Mesenteric fat pad (tissue), 1 donor: ENCODE results near the gene CLEC16A. TPM values are rescaled to one million over a fixed set of nuclear protein-coding genes. Genes with fewer than 3 reads are reported as not detected.
A peak's percentile ranks its signal among the peaks of the same experiment; 100 is the strongest.
"Not testable (repeated sequence)": the region's sequence is repeated elsewhere in the genome, so short reads cannot be mapped to it uniquely, and the experiment has no call there.

Source experiments
- DNase-seq: peaks from one replicate; pipeline ENCODE4 v3.0.0-alpha.2; 2020; ENCODE audit warnings: low spot score
- total RNA-seq: library from RNA; stranded (reverse); fragmentation: NEBNext Ultra II Directional; extraction: Animal tissue kit (Norgen Biotek cat#: 25700); gene quantifications from one replicate; pipeline ENCODE4 v1.2.1, GENCODE V29; 2021
- donor health status: DM: yes; HTN: yes; CAD: no.

CLEC16A gene
- total RNA-seq, 1 donor from 2014 or later = 27.5 TPM

DNA sequence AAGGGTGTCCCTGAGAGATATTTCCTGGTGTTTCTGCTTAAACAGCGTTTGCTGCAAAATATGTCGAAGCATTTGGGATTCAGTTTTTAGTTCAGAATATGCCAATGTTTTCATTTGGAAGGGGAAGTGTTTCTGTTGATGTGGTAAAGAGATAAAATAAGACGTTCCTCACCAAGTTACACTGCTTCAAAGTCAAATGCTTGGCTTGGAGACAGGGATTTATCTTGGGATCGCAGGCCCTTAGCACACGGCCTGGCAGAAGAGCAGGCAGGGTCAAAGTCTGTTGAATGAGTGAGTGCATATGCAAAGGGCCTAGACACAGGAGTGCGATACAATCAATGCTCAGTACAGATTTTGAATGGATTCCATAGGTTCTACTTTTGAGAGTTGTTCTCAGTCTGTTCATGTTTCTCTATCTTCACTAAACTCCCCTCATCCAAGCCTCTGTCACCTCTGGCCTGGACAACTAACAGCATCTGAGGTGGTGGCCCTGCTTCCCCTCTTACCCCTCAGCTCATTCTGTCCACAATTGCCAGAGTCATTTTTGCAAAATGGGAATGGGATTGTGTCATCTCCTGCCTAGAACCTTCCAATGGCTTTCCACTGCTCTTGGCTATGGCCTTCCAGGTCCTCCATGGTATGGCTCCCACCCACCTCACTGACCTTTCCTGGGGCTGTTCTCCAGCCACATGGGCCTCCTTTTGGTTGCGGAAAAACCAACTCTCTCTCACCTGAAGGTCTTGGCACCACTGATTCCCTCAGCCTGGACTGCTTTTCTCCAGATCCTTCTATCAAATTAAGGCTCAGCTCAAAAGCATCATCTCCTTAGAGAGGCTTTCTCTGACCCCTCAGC is 5.3 kb upstream of the CLEC16A start:
- no peak for DNase-seq

DNA sequence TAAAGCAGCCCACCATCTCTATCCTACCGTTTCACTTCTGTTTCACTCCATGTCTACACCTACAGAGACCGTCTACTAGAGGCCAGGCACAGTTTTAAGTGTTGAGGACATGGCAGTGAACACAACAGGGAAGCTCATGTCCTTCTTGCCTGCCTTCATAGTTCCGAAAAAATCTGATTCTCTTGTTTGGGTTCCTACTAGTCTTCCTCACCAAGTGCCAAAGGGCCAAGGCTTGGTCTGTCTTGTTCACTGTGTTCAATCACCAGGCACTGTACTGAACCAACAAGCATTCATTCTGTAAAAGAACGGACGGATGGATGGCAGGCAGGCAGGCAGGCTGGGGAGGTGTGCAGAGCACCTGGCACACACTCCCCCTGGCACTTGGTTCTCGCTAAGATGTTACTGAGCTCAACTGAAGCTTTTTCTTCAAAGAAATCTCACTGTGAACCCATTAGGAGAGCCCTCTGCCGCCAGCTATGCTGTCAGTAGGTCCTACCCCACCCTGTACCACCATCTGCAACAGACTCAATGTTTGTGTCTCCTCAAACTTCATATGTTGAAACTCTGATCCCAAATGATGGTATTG is 4.6 kb upstream of the CLEC16A start:
- no peak for DNase-seq

DNA sequence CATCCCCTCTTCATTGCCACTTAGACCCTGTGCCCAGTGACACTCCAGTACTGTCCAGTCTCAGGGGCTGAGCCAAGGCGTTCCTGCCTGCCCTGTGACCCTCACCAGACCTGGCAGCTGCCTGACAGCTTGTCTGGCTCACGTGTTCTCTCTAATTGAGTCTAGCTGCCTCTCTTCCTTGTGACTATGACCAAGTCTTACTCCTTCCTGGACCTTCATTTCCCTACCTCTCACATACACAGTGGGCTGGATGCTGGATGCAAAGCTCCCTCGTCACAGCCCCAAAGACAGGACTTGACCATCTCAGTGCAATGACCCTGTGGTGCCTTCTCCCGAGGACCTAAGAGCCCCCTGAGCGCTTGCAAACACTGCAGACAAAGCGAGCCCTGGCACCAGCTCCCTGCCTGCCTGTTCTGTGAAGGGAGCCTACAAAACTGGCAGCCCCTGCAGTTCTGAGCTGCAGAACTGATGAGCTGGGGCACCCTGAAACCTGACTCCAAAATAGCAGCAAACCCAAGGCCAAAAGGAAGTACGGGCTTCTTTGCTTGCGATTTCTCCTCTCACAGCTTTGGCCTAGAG is 3.8 kb upstream of the CLEC16A start:
- DNase-seq = no peak

DNA sequence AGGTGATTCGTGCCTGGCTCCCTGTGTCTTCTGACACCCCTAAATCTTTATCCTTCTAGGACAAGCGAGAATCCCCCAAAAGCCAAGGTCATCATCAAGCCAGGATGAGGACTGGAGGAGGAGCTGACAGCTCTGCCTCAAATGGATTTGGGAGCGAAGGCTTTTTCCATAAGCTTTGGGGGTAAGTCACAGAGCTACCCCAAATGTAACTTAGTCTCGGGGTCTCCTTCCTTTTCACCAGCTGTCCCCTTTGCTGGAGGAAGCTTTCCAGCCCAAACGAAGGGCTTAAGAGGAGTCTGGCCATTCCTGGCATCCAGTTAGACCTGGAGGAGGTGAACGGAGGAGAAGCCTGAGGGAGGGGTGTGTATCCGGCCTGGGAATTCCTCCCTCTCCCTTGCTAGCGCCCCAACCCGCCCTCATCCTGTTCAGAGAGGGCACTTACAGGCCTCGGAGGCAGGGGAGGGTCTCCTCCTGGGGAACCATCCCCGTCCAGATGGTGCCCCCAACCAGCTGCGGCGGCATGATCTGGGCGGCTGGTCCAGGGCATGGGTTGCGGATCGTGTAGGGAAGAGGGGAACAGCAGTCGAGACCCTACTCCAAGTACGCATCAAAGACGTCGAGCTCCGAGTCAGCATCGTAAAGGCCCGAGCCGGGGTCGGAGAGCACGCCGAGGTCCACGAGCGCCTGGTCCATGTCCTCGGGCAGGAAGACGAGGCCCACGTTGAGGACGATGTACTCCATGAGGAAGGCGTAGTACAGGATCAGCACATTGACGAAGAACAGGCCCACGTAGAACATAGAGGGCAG is 3.0 kb upstream of the CLEC16A start:
- DNase-seq = no peak

DNA sequence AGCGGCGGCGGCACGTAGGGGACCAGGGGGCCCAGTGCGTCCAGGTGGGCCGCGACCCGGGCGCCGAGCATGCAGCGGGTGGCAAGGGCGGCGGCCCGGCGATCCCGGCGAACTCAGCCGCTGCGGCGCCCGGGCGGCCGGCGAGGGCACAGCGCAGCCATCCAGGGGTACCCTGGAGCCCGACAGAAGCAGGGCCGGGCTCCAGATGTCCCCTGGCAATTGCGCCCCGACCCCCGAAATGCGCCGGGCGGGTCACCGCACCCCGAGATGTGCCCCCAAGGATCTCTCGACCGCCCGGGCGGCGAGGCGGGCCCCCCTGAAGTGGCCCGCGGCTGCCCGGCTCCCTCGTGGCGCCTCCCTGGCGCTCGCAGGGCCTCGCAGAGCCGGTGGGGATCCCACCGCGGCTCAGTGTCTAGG is 2.4 kb upstream of the CLEC16A start:
- not testable (repeated sequence) for DNase-seq

DNA sequence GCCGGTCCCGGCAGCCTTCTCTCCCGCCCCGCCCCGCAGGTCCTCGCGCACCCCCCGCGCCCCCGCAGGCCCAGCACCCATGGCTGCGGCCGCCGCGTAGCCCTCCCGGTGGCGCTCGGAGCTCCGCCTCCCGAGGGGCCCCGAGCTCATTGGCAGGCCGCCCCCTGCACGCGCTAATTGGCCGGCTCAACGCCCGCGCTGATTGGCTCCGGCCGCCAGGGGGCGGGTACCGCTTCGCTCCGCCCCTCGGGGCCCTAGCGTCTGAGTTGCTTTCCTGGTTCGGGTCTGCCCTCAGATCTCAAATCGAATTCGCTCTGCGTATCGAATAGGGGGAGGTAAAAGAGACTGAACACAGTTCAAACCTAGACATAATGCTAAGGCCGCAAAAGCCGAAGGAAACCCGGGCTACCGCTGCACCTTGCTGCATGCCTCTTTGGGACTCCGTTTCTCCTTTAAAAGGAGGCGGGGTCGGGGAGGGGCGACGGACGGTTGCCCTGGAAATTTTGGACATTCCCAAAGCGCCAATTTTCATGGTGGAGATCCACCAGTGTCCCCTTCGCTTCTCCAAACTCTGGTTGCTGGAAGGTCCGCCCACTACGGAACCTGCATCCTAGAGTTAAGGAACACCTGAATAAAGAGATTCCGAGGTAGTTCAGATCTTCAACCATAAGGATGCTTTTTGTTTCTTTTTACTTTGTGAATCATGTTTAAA is 1.9 kb upstream of the CLEC16A start, which contains the start of gene DEXI:
TSS of gene DEXI (minus strand) at position 117 of the 712 bp plus-strand sequence. CDS start 463 bp downstream, outside the sequence.
- DNase-seq = peak; percentile 99

DNA sequence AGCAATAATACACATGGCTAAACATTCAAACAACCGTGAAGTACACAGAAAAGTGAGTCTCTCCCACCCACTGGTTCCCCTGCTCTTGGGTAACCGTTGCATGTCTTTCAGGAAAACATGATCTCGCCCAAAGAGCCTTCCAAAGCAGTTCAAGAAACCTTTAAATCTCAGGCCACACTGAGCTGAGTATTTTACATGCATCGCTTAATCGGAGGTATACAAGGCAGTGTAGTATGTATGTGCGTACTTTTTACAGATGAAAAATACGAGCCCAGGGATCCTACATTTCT is 1.4 kb upstream of the CLEC16A start:
- no peak for DNase-seq

DNA sequence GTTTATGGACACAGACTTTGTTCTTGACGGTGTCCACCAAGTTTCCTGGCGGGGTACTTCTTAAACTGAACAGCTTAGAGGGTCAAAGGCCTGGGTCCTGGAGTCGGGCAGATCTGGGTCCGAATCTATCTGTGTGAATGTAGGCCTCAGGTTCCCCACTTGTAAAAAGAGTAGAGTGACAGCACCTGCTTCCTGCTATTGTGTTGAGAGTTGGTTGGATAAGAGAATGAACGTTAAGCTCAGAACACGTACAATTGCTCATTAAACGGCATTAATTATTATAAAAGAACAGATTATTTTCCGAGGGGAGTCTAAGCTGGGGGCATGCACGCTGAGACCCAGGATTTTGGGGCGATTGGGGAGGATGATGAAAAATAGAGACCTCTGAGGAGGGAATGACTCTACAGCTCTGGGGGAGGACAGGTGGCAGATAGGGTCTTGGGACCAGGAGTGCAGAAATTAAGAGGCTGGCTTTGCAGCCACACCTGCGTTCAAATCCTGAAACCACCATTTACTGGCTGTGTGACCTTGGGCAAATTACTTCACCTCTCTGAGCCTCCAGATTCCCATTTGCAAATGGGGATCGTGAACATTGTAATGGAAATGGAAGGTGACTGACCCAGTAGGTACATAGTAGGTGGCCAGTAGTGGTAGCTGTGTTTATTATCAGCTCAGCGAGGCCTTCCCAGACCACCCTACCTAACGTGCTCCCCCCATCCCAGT is 862 bp downstream of the CLEC16A start:
- no peak for DNase-seq

DNA sequence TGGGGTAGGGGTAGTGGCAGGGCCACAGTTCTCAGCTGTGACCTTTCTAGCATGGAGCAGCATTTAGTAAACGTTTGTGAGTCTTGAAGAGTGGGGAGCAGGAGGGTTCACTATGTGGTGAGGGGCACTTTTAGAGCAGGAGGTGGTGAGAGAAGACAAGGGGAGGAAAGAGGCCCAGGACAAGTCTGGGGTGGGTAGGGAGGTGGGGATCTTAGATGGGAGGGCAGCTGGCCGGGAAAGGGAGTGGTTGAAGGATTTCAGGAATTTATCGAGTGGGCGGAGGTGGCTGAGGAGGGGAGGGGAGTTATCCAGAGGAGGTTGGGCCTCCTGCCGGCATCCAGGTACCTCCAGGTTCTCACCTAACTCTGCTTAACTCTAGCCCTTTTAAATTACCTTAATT is 1.9 kb downstream of the CLEC16A start:
- no peak for DNase-seq

DNA sequence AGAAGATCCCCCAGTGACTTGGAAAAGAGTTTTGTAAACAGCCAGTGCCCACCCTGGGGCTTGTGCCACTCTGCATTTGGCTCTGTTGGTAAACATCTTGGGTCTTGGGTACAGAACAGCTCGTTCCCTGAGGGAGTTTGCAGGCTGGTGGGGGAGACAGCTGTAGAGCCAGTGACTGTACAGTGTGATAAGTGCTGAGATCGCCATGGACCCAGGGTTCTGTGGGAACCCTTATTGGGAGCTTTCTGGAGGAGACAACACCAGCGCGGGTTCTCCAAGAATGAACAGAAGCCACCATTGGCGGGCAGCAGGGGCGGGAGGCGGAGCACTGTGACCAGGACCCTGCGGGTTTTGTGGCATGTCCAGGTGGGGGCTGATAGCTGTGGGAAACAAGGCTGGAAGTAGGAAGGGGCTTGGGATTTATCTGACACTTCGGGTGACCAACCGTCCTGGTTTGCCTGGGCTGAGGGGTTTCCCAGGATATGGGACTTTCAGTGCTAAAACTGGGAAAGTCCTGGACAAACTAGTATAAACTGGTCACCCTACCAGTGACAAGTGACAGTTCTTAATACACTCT is 2.9 kb downstream of the CLEC16A start:
- DNase-seq = no peak

DNA sequence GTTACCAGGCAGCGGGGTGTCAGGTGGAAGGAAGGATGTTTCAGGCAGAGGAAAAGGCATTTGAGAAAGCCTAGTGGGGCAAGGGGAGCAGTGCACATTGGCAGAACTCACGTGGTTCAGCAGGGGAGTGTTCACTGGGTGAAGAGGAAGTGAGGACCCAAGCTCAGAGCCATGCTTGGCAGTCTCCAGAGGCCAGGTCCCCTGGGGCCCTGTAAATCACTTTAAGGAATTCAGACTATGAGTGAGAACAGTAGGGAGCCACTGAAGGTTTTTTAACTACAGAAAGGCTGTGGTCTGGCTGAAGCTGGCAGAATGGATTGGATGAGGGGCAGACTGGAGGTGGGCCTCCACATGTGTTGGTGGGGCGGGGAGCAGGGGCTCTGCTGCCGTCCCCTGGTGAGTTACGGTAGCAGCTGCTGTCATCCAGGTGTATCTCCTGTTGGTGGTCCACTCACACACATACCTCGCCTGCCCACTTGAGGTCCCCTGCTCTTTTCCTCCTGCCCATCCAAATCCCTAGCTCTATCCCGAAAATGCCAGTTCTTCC is 5.1 kb downstream of the CLEC16A start:
- no peak for DNase-seq

DNA sequence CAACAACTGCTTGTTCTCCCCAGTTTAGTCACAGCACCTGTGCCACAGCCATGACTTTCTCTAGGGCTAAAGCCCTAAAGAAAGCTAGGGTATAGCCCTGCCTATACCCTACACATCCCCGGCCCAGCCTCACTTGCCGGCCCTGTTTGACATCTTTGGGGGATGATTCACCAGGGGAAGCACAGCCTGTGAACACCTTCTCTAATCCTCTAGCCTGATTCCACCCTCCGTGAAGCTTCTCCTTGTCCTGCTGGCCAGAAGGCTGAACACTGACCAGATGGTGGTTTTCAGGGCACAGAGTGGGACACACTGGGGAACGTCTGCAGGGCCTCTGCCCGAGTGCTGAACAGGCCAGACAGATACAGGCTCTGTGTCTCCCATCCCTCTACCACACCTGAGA is 6.0 kb downstream of the CLEC16A start:
- DNase-seq = no peak

DNA sequence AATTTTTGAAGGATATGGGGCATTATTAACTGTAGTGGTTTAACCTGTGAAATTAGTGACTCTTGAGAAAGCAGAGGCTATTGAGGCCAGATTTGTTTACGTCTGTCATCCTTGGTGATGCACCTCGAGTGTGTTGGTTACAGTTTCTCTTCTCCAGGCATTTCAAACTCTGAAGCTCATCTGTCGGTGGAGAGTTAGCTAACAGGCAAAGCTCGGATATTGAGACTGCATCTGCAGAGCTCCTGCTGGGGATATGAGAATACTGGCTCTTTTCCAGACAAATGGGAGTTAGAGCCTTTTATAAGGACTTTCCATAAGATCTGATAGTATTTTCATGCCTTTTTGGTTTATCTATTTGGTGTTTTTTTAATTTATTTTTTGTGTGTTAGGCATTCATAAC is 6.7 kb downstream of the CLEC16A start:
- no peak for DNase-seq

DNA sequence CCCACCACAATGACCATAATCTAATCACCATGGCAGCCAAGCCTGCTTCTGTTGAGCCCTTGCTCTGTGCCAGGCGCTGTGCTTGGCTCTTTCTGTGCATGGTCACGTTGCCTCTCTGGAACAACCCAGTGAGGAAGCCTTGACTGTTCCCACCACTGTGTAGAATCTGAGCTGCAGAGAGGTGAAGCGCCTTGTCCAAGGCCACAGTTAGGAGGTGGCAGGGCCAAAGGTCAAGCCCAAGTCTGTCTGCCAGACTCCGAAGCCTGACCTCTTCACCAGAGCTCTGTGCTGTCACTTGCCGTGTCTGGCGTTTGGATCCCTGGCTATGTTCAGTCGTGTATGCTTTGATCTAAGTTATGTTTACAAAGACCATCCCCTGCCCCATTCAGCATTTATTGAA is 10.5 kb downstream of the CLEC16A start:
- no peak for DNase-seq

DNA sequence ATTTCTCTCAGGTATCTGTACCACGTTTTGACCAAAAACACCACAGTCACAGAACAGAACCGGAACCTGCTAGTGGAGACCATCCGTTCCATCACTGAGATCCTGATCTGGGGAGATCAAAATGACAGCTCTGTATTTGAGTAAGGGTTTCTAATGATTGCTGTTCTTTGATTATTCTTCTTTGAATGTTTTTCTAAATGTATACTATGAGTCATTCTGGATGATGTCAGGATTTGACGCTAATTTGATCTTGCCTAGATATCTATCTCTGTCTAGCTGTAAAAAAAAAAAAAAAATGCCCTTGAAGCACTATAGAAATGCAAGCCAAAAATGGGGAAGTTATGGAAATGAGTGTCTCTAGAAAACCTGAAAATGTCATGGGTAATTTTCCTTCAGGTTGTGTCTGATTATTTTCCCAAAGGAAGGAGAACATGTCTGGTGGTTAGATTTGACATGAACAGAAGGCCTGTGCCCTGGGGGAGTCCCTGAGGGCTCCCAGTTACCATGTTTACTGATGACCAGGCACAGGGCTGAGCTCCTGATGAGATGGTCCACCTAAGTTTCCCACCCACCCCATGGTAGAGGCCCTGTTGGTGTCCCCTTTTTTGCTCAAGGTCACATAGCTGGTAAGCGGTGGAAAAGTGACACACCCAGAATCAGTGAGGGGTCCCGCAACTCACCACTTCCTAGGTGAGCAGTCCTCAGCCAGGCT is 13.6 kb downstream of the CLEC16A start:
- no peak for DNase-seq

DNA sequence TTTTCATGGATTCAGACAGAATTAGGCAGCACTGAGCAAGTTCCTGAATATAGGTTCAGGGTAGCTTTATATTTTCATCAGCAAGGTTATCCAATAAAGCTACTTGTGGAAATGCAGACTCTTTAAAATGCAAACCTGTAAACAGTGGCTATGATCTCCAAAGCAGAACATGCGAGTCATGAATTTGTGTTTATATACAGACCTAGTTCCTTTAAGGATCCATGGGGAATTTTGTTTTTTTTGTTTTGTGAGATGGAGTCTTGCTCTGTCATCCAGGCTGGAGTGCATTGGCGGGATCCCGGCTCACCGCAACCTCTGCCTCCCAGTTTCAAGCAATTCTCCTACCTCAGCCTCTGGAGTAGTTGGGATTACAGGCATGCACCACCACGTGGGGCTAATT is 14.8 kb downstream of the CLEC16A start:
- no peak for DNase-seq

DNA sequence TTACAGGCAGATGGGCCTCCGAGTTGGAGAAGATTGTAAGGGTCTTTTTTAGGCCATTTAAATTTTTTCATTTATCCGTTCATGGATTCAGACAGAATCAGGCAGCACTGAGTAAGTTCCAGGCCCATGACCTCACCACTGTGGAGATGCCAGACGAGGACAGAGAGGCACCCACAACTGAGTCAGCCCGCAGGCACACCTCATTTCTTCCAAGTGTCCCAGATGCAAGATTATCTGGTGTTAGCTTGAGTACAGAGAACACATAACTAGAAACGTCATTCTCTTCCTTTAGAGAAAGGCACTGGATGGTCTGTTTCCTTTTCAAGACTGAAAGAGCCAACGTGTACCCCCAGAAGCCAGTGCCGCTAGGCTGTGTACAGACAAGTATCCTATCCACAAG is 16.9 kb downstream of the CLEC16A start:
- no peak for DNase-seq

DNA sequence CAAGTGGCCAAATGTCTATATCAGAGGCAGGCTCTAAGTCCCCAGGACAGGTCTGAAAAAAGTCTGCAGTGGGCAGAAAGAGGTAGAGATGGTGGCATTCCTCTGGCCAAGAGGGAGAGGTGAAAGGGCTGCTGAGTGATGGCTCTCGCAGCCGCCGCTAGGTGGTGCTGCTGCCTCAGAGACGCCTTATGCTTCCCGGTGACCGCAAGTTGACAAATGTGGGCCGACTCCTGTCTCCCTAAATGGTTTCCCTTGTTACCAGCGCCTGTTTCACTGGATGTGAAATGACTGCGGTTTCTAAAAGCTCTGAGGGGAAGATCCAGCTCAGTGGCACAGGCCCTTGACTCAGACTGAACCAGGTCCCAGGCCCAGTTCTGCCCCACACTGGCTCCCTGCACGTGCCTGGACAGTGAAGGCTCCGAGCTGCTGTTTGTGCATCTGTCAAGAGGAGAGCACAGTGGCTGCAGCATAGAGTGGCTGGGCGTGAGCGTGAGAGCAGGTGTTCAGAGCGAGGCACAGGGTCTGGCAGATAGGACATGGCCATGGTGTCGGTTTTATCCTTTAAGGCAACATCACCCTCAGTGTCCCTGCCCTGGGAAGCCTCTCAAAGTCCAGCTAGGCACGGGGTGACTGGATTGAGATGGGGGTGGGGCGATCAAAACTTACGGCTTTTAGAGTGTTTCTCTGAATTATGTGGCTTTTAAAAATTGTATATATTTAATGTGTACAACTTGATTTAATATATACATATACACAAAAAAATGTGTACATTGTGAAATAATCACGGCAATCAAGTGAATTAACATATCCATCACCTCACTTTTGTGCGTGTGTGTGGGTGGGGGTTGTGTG is 19.9 kb downstream of the CLEC16A start:
- no peak for DNase-seq
